ENCODE measurements around the gene TBC1D5.
"Not testable (repeated sequence)": the region's sequence is repeated elsewhere in the genome, so short reads cannot be mapped to it uniquely, and the experiment has no call there.

Gene TBC1D5

DNA sequence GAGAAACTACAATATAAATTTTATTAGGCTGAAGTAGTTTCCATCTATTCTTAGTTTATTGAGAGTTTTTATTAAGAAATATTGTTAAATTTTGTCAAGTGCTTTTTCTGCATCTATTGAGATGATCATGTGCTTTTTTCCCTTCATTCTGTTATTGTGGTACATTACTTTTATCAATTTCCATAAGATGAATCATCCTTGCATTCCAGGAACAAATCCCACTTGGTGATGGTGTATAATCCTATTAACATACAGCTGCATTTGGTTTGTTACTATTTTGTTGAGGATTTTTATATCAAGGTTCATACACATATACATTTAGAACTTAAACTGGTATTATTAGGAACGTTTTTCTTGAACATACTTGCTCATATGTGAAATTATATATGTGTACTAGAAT lies 199.8 kb downstream of the TBC1D5 start:
- no peak for DNase-seq (ENCODE audit: low read depth)

DNA sequence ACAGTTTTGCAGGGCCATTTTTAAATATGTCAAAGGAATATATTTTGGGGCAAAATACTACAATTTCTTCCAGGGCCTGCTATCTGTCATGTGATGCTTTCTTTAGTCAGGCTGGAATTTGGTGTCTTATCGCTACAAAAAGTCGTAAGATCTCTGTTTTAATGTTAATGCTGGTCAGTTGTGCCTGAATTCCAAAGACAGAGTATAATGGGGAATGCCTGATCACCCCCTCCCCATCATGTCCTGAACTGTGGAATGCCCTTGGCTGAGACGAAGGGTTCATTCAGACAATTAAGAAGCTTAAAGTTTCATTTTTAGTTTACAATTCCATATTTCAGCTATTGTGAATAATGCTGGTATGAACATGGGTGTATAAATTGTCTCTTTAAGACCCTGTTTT lies 203.0 kb downstream of the TBC1D5 start:
- no peak for DNase-seq (ENCODE audit: low read depth)

DNA sequence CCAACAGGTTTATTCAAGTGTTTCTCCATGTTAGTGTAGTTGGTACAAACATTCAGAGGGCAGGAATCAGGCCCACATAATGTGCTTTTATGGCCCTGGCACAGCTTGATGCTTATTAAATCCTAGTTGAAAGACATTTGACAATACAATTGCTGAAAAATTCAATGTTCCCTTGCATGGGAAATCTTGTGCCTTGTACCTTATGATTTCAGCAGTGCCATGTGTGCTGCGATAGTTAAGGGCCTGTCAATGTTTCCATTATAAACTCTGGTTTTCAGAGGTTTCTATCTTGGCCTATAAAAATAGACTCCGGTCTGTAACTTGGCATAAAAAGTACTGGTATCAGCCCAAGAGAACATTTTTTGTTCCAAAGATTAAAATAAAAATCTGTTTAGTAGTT lies 207.2 kb downstream of the TBC1D5 start:
- no peak for DNase-seq (ENCODE audit: low read depth)

DNA sequence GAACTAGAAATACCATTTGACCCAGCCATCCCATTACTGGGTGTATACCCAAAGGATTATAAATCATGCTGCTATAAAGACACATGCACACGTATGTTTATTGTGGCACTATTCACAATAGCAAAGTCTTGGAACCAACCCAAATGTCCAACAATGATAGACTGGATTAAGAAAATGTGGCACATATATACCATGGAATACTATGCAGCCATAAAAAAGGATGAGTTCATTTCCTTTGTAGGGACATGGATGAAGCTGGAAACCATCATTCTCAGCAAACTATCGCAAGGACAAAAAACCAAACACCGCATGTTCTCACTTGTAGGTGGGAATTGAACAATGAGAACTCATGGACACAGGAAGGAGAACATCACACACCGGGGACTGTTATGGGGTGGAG lies 210.0 kb downstream of the TBC1D5 start:
- not testable (repeated sequence) for DNase-seq (ENCODE audit: low read depth)

DNA sequence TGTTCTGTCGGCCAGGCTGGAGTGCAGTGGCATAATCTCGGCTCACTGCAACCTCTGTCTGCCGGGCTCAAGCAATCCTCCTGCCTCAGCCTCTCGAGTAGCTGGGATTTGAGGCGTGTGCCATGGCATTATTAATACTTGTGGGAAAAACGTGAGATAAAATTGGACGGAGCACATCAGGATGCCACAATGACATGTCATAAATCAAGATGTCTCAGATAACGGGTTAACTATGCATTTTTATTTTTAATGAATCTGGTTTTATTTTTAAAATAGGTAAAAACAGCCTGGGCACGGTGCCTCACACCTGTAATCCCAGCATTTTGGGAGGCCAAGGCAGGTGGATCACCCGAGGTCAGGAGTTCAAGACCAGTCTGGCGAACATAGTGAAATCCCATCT lies 212.8 kb downstream of the TBC1D5 start:
- DNase-seq (ENCODE audit: low read depth), result no peak

DNA sequence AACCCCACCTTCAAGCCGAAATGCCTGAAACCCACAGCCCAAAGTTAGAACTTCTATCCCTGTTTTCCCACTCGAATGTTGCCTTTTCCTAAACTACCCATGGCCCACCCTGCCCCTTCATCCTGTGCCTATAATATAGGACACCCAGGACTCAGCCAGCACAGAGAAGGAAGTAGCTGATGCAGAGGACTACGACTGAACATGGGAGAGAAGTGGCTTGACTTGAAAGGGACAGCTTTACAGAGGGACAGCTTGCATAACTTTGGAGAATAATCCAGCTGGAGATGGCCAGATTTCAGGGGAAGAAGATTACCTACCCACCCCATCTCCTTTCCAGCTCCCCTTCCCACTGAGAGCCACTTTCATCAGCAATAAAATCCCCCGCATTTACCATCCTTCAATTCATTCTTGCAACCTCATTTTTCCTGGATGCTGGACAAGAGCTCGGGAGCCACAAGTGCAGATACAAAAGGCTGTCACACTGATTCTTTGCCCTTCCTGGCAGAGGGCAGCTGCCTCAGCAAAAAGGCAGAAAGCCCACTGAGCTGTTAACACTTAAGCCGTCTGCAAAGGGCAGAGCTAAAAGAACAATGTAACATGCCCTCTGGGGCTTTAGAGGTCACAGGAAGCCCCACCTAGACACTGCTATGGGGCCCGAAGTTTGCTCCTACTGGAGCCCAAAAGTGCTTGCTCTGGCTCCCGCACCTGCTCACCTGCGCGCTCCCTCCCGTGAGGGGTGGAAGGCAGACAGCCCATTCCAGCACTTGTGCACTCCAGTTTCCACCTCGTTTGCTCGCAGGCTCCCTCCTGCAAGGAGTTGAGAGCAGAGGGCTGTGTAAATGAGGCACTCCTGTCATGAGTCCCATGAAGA lies 224.0 kb downstream of the TBC1D5 start:
- DNase-seq (ENCODE audit: low read depth), result no peak

DNA sequence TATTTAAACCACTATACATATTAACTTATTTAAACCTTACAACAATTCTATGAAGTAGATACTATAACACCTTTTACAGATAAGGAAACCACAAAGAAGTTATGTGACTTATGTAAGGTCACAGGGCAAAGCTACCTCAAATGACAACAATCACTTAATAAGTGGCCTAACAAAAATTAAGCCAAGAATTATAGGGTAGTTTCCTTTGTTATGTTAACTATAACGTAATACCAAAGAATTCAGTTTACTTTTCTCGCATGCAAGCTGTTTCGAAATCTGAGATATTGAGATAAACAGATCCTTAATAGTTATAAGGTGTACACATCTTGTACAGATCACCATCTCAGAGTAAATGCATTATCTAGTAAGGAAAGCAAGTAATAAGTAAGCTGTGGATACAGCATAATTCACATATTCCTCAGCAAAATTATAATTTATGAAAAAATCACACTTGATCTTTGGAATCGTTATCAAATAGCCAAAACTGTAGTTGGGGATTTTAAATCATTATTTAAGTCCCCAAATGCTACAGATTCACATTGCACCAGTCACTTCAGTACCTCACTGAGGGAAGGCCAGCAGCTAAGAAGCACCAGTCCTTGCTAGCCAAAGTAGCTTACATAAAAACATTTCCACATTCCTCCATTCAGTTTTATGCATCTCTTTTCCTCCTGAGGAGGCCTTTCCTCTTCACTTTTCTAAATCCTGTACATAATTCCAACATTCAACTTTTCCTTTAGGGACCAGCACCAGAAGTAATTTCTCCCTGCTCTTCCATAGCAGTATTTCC lies 226.8 kb downstream of the TBC1D5 start:
- DNase-seq (ENCODE audit: low read depth), result no peak

DNA sequence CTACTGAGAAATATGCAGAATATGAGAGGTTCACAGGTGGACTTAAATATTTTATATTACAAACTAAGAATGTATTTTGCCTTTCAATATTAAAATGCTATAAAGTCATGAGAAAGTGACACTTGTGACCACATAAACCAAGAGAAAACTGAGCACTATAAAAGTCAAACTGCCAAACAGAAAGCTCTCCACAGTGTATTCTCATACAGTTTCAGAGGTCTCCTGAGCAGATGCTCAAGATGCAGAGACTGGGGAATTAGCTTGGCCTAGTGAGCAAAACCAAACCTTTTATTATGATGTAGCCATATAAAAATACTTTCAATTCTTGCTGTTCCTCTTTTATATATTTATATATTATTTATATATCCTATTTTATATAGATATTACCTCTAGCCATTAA lies 227.8 kb downstream of the TBC1D5 start:
- no peak for DNase-seq (ENCODE audit: low read depth)

DNA sequence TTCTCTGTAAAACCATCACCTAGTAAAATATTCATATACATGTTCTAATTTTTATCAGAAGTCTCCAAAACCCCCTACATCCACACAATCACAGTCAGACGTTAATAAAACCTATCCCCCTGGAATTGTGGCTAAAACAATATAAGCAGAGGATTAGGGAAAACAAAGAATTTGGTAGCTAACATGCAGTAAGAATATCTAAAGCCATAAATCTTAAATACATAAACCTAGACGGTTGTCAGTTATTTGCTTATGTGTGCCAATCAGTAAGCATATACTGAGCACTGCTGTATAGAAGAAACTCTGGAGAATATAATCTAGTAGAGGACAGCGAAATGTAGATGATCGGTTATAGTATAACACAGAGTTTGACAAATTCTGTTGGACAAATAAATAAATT lies 232.2 kb downstream of the TBC1D5 start:
- no peak for DNase-seq (ENCODE audit: low read depth)

DNA sequence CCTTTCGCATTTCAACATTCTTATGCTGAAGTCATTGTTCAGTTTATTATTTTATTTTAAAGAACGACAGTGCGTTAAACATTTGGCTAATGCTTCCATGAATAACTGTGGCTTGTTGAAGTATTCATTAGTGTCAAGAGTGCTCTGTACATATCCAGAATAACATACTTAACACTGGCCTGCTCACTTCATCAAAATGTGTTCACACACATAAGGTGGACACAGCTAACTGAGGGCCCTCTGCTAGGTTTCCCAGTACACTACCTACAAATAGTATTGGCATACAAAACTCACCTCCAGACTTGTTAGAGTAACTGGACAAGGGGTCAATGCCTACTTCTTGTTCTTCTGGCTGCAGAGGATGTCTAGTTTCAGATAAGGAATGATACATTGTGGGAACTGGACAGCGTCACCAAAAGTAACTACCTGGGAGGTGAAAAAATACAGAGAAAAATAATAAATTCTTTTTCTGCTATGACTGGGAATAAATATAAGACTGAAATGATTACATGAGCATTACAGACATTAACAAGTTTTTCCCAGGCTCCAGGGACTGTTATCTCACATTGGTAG lies 234.2 kb downstream of the TBC1D5 start:
- DNase-seq (ENCODE audit: low read depth), result no peak

DNA sequence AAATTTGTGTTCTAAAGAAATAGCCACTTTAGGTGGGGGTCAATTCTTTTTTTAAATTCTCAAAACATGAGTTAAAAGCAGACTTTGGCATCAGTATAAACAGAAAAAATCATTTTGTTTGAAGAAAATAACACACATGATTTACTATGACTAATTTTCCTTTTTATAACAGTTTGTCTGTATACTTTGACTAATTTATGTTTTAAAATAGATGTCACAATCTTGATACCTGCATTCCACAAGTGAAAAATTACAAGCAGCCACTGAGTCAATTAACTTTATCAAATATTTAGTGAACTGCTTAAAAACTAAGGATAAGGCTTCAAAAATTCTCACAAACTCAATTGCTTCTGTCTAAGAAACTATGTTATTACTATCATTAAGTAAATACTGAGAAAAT lies 235.0 kb downstream of the TBC1D5 start:
- no peak for DNase-seq (ENCODE audit: low read depth)

DNA sequence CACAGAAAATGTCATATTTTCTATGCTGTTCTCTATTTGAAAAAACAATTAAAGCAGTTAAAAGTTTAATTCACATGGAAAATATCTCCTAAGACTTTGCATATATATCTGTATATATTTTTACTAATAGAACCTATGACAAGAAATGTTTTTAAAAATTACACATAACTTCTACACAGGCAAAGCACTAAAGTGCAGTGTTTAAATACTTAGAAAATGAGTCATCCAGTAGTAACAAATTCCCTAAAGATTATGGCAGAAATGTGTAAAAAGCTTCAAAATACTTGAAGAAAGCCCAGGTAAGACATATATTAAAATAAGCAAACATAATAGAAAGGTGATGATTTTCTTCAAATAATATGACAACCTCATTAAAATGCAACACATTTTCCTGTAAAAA lies 236.6 kb downstream of the TBC1D5 start:
- no peak for DNase-seq (ENCODE audit: low read depth)

DNA sequence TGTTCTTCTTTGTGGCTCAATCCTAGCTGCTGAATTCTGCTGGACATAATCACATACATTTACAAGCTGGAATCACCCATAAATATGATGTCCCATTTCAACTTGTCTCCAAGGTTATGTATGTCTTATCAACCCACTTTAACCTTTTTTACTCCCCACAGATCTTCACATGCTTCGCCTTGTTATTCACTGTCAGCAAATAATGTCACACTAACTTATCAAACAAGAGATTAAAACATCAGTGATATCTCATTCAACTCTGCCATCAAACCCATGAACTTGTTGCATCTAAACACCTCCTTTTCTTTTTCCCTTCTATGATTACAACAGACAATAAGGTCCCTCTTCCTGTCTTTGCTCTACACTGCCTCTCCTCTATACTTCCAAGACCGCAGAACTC lies 240.7 kb downstream of the TBC1D5 start:
- no peak for DNase-seq (ENCODE audit: low read depth)

DNA sequence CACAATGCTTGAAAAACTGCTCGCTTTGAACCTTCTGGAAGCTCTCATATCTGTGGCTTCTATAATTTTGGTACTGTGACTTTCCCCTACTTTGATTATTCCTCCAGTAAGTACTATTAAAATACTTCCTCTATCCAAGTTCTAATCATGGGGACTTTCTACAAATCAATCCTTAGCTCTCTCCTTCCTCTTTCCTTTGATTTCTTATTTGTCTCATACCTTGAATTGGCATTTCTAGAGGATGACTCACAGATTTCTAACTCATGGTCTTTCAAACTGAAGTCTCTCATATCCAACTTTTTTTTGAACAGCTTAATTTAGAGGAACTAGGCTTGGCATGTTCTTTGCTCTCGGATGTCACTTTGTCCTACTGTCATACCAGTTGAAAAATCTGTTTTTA lies 241.8 kb downstream of the TBC1D5 start:
- DNase-seq (ENCODE audit: low read depth), result no peak

DNA sequence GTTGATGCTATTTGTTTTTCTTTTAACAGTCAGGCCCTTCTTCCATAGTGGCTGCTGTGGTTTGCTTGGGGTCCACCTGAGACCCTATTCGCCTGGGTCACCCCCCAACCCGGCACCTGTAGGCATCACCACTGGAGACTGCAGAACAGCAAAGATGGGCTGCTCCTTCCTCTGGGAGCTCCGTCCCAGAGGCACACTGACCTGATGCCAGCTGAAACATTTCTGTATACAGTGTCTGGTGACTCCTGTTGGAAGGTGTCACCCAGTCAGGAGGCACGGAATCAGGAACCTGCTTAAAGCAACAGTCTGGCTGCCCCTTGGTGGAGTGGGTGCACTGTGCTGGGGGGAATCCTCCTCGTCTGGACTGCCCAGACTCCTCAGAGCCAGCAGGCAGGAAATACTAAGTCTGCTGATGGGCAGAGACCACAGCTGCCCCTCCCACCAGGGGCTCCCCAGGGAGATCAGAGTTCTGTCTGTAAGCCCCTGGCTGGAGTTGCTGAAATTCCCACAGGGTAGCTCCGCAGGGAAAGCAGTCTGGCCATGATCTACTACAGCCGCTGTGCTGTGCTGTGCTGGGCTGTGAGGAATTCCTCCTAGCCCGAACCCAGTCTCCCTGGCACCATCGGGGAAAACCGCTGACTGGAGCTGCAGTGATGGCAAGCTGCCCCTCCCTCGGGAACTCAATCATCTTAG lies 248.2 kb downstream of the TBC1D5 start:
- no peak for DNase-seq (ENCODE audit: low read depth)

DNA sequence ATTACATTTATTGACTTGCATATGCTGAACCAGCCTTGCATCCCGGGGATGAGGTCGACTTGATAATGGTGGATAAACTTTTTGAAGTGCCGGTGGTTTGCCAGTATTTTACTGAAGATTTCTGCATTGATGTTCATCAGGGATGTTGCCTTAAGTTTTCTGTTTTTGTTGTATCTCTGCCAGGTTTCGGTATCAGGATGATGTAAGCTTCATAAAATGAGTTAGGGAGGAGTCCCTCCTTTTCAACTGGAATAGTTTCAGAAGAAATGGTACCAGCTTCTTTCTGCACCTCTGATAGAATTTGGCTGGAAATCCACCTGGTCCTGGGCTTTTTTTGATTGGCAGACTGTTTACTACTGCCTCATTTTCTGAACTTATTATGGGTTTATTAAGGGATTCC lies 250.8 kb downstream of the TBC1D5 start:
- DNase-seq (ENCODE audit: low read depth), result no peak

DNA sequence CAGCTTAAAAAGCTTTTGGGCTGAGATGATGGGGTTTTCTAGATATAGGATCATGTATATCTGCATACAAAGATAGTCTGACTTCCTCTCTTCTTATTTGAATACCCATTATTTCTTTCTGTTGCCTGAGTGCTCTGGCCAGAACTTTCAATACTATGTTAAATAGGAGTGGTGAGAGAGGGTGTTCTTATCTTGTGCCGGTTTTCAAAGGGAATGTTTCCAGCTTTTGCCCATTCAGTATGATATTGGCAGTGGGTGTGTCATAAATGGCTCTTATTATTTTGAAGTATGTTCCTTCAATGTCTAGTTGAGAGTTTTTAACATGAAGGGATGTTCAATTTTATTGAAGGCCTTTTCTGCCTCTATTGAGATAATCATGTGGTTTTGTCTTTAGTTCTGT lies 251.2 kb downstream of the TBC1D5 start:
- DNase-seq (ENCODE audit: low read depth), result not testable (repeated sequence)

DNA sequence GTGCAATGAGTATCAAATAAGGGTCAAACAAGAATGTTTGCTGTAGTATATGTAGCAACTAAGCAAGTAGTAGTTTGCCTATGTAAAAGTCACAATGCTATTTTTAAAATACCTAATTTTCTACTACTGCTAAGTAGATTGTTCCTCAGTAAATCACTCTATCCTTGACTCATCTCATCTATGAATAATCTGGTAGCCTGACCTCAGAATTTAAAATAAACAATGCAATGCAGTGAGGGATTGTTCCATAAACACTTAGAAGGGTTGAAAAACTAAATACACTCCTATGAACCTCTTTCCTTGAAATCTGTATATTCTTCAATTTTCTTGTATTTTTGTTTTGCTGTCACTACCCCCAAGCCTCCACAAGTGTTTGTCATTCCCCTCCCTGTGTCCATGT lies 253.3 kb downstream of the TBC1D5 start:
- no peak for DNase-seq (ENCODE audit: low read depth)

DNA sequence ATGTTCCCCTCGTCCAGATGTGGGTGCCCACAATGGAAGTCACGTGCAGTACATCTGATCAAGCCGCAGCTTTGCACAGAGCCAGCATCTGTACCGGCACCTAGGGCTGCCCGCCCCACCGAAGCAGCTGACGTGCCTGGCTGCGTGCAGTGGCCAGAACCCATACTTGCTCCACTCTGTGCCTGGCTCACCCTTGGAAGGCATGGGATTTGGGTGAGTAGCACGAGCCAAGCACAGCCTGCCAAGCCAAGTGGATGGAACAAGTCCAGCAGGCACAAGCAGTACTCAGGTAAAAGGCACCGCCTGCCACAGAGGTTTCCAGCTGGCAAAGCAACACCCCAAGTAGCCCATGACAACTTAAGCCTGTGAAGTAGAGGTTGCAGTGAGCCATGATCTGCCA lies 261.3 kb downstream of the TBC1D5 start:
- DNase-seq (ENCODE audit: low read depth), result no peak

DNA sequence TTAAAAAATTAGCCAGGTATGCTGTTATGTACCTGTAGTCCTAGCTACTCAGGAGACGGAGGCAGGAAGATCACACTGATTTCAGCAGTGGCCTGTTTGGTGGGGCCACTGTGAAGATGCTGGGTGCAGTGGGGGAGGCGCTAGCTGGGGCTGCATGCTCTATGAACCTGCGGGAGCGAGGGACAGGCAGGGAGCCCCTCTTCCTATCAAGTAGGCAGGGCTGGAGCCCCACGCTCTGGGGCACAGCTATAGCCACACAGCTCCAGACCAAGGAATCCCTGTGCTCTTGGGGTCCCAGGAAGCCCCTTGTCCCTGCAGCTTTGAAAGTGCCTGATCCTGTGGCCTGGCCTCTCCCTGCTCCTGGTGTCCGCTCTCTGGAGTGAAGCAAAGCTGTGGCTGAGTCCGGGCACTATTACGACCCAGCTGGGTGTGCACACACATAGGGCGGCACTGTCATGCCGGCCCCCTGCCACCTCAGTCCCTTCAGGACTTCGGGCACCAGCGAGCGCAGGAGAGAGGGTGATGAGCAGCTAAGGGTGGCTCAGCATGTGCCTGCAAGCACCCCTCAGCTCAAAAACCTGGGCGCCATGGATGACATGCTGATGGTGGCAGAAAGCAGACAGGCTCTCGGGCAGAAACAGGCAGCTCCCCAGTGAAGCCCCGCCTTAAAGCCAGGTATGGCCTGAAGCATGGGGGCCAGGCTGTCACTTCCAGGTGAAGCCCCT lies 262.6 kb downstream of the TBC1D5 start:
- DNase-seq (ENCODE audit: low read depth), result no peak

DNA sequence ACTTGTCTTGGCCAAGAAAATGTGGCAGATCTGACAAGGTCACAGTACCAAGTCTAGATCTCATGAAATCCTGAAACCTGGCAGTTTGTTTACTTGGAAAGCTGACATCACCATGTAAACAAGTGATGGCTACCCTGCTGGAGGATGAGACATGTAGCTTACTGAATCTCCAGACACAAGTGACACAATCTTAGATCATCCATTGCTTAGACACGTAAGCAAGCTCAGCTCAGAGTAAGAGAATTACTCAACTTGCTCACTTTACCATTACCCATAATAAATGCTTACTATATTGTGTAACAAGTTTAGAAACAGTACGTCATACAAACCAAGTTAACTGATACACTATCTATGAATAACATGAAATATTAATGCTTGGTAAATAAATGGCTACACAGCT lies 263.8 kb downstream of the TBC1D5 start:
- peak; percentile 31 for DNase-seq (ENCODE audit: low read depth)

DNA sequence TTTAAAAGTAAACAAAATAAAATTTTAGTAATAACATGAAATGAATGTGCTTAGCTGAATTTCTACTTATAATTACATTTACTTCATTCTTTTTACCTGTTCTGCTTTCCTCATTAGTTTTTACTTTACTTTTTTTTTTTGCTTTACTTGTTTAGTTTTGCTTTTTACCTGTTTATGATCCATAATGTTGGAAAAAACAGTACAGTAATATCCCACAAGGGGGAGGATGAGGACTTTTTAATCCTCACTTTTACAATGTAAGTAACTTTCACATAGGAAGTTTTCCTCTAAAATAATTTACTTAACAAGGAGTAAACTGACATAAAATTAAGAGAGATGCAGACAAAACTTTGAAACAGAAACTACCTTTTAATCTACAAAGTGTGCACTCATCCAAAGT lies 268.7 kb downstream of the TBC1D5 start:
- no peak for DNase-seq (ENCODE audit: low read depth)

All from GM04504 (cell line).